HG02678 (cell line): ENCODE measurements around the gene UTP20.
A peak's percentile ranks its signal among the peaks of the same experiment; 100 is the strongest.
"Not testable (repeated sequence)": the region's sequence is repeated elsewhere in the genome, so short reads cannot be mapped to it uniquely, and the experiment has no call there.

Experiments used
- ATAC-seq: cut with Tn5 transposase; IDR thresholded peaks from one replicate; pipeline ENCODE4 v1.9.1; 2021; ENCODE audit warnings: mild to moderate bottlenecking, moderate library complexity; ENCODE audit not compliant: unreplicated experiment

UTP20 gene

DNA sequence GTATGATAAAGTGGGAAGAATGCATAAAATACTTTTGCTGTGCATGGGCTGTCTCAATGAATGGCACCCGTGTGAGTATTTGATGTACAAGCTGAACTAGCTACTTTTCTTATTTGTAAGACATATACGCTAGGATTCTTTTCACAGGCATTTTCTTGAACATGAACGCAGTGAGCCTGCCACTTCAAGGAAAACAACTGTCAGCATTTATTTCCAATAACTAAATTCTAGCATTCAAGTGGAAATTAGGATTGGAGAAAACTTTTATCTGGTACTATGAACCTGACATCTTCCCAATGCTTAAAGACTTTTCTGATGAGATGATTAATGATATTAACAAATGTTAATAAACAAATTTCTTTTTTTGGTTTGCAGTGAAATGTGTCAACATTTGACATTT is 45.7 kb downstream of the UTP20 start:
- no peak for ATAC-seq

- no peak for ATAC-seq
Measured at GRCh38 chr12:101327051-101327450, 47.1 kb downstream of the UTP20 start.

DNA sequence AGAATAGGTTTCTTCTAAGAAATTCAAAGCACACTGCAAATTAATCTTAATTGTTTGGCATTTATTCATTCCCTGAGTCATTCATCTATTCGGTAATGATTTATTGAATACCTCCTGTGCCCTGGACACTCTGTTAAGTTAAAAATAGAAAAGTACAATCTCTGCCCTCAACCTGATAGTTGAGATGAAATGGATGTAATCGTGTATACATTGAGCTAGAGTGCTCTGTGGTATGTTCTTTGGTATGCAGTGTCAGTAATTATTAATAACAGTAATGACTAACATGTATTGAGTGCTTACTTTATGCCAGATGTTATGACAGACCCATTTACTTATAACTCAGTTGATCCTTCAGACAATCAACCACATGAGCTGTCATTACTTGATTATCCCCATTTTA is 47.6 kb downstream of the UTP20 start:
- ATAC-seq, result no peak

GRCh38 chr12:101328917-101329316 is 49.0 kb downstream of the UTP20 start:
- ATAC-seq, result no peak

GRCh38 chr12:101330631-101331030 is 50.7 kb downstream of the UTP20 start:
- no peak for ATAC-seq

DNA sequence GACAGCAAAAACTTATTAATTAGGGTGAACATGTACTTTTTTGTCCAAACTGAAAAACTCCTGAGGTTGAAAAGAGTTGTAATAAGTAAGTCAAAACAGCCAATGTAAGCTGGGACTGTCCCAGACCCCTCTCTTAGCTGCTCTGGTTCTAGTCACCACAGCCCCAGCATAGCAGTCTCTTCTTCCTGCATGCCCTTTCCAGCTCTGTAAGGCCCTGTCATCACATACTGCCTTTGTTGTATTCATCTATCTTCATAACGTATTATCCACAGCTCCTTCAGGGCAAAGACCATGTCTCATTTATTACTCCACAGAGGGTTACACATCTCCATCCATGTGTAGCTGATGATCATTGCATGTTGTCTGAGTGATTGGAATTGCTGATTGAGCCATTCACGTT is 56.5 kb downstream of the UTP20 start:
- no peak for ATAC-seq

DNA sequence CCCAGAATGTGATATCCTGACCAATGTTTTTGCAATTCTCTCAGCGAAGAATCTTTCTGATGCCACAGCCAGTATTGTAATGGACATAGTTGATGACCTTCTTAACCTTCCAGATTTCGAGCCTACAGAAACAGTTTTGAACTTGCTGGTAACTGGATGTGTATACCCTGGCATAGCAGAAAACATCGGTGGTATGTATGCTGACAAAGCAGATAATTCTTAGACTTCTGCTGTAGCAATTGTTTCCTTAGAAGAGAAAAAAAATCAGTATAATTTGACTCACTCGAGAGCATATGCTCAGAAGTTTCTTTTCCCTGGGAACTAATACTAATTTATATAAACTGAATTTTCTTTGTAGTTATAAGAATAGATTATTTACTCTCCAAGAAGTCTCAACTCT is 58.2 kb downstream of the UTP20 start:
- no peak for ATAC-seq

DNA sequence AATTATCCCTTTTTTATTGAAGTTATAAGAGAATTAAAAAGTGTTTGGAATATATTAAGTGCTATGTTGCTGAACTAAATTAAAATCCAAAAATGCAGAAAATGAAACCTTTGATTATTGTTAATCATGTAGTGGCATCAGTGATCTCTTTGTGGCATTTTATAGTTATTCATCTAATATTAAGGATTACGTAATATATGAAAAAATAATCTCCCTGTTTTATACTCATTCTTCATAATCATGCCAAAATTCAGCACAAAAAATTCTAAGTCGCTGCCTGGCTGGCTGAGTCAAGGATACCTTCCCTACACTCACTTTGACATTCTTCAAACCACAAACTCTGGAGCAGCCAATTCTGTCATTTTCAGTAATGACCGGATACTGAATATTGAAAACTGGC is 64.0 kb downstream of the UTP20 start:
- ATAC-seq, result no peak

DNA sequence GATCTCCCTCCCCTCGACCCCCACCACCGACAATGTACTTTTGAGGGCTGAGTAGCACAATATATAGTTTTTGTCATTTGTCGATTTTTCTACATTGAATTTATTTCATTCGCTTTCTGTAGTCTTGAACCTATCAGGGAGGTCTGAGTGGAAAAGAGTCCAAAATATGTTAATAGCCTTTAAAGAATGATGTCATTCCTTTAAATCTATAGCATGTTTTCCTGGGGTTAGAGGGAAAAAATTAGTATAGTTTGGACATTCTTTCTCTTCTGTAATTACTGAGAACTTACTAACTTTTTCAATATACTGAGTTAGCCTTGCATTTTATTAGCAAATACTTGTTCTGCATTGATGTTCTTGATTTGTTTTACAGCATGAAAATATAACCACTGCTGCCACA is 71.8 kb downstream of the UTP20 start:
- no peak for ATAC-seq

GRCh38 chr12:101356794-101357193 is 76.9 kb downstream of the UTP20 start:
- ATAC-seq, result no peak

DNA sequence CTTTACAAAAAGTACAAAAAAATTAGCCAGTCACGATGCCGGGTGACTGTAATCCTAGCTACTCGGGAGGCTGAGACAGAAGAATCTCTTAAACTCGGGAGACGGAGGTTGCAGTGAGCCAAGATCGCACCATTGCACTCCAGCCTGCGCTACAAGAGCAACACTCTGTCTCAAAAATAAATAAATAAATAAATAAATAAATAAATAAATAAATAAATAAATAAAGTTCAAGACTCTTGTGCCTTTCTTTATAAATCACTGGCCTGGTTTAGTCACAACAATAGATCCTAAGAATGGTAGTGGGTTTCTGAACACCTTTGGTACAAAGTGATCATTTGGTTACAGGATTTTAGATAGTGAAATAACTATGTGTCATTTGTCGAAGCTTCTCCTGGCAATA is 81.5 kb downstream of the UTP20 start:
- no peak for ATAC-seq

GRCh38 chr12:101368016-101368415 is 88.1 kb downstream of the UTP20 start:
- no peak for ATAC-seq

DNA sequence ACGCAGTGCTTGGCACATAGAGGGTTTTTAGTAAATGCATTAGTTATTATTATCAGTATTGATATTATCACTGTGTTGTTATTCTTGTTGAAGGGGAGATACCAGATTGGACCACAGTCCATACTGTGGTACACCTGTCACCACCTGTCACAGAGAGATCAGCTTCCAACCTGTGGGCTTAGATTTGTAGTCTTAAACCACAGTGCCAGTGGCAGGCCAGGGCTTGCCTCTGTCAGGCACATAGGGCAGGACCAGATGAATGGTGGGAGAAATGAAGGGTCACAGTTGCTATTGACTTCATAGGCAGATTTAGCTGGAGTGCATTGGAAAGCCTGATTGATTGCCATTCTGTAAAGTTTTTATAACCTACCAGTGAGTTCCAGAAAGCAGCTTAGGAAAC is 92.5 kb downstream of the UTP20 start:
- no peak for ATAC-seq

GRCh38 chr12:101375573-101375972 is 95.7 kb downstream of the UTP20 start:
- no peak for ATAC-seq

GRCh38 chr12:101379149-101379548 is 99.2 kb downstream of the UTP20 start:
- no peak for ATAC-seq

DNA sequence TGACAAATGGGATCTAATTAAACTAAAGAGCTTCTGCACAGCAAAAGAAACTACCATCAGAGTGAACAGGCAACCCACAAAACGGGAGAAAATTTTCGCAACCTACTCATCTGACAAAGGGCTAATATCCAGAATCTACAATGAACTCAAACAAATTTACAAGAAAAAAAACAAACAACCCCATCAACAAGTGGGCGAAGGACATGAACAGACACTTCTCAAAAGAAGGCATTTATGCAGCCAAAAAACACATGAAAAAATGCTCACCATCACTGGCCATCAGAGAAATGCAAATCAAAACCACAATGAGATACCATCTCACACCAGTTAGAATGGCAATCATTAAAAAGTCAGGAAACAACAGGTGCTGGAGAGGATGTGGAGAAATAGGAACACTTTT is 111.3 kb downstream of the UTP20 start:
- not testable (repeated sequence) for ATAC-seq

GRCh38 chr12:101407049-101407435 is 127.1 kb downstream of the UTP20 start:
- ATAC-seq, result peak; percentile 23

GRCh38 chr12:101407436-101408345 is 127.8 kb downstream of the UTP20 start, which contains the start of gene ARL1:
Gene ARL1, minus strand, starts transcription at chr12:101407772. Its CDS starts 127 bp downstream, at chr12:101407645.
- peak; percentile 82 for ATAC-seq

DNA sequence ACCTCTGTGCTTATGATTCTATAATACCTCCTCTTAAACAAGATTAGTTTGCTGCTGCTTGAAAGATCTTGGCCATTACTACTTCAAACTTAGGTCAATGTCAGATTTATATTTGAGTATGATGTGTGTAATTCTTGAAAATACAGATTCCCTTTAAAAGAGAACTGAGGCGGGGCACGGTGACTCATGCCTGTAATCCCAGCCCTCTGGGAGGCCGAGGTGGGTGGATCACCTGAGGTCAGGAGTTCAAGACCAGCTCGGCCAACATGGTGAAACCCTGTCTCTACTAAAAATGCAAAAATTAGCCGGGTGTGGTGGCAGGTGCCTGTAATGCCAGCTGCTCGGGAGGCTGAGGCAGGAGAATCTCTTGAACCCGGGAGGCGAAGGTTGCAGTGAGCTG is 130.3 kb downstream of the UTP20 start:
- ATAC-seq, result not testable (repeated sequence)

DNA sequence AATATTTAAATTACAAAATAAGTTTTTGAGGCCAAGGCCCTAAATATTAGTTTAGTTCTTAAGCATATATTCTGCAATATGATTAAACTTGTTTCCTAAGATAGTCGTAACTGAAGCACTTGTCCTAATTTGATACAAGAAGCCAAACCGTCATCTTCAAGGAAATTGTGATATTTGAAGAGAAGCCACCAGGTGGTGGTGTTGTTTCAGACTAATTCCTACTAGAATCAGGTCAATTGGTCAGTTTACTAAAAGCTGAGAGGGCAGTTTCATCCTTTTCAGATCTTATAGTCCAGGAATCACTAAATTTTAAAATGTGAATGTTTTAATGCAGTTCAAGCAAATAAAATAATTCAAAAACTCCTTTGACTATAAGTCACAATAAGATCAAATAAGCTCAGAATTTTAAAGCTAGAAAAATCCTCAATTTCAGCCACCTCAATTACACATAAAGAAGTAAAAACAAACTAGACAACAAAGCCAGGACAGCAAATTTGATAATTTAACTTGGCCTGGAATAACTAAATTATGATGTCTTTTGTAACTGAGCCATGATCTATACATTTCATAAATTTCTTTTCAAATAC is 134.7 kb downstream of the UTP20 start:
- ATAC-seq, result no peak

DNA sequence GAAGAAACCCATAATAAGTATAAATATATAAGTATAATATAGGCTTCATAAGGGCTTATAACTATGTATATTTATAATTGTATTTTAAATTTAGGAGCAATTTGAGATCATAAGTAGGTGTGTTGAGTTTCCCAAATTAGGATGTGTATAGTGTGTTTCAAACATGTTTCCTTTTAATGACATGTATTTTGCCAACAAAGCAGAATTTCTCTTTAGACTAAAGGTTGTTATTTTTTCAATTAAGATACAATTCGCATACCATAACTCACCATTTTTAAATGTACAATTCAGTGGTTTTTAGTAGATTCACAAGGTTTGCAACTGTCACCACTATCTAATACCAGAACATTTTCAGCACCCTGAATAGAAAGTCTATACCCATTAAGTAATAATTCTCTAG is 135.3 kb downstream of the UTP20 start:
- no peak for ATAC-seq

DNA sequence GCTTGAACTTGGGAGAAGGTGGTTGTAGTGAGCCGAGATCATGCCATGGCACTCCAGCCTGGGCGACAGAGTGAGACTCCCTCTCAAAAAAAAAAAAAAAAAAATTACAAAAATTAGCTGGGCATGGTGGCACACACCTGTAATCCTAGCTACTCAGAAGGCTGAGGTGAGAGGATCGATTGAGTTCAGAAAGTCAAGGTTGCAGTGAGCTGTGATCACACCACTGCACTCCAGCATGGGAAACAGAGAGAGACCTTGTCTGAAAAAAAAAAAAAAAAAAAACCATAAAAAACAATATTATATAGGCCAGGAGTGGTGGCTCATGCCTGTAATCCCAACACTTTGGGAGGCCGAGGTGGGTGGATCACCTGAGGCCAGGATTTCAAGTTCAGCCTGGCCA is 142.2 kb downstream of the UTP20 start:
- ATAC-seq, result not testable (repeated sequence)
